ENCODE data around the gene ZNF215.
"Not testable (repeated sequence)": the region's sequence is repeated elsewhere in the genome, so short reads cannot be mapped to it uniquely, and the experiment has no call there.

ZNF215 gene

DNA sequence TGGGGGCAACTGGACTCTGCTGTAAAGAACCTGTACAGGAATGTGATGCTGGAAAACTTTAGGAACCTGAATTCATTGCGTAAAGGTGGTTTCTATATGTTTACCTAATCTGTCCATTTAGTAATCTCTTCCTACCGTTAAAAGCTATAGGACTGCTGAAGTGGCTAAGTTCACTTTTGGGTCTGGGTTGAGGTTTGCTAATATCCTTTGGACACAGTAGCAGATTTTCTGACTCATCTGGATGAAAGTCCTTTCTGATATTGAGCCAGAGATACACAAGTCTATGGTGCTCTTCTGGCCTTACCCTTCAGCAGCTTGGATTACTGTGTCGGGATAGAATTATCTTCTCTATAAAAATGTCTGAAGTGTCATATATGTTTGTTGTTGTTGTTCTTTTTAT lies 16.9 kb downstream of the ZNF215 start:
- no peak for DNase-seq

DNA sequence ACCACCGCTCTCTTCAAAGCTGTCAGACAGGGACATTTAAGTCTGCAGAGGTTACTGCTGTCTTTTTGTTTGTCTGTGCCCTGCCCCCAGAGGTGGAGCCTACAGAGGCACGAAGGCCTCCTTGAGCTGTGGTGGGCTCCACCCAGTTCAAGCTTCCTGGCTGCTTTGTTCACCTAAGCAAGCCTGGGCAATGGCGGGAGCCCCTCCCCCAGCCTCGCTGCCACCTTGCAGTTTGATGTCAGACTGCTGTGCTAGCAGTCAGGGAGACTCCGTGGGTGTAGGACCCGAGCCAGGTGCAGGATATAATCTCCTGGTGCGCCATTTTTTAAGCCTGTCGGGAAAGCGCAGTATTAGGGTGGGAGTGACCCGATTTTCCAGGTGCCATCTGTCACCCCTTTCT lies 28.0 kb downstream of the ZNF215 start:
- not testable (repeated sequence) for DNase-seq

DNA sequence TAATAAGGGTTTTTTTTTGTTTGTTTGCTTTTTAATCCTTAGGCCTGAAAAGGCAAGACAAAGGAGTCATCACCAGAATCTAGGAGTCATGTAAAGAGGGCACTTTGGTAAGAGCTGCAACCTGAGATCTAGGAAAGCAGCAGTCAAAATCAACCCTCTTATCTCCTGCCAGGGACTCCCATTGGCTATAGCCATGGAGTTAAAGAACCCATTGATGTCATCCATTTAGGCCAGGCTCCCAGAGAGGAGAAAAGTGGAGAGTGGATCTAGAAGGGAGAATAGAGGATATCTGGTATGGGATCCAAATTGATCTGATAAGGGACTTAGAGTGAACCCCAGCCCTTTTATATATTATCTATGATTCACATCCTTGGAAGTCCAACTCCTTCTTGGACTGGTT lies 35.9 kb downstream of the ZNF215 start:
- no peak for DNase-seq

DNA sequence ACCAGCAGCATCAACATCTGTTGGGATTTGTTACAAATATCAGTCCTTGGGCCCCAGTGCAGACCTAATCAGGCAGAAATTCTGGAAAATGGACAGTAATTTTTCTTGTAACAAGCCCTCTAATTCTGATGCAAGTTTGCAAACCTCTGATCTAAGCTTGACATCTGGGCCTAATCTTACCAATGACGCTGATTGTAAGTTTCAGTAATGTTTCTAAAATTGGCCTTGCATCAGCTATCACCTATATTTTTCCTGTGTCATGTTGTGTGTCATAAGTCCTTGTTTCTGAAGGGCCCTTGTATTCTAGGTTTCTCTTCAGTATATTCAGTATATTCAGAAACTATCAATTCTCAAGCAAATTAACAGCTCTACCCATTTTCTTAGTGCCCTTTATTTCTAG lies 36.4 kb downstream of the ZNF215 start:
- no peak for DNase-seq

- no peak for DNase-seq
Observed at GRCh38 chr11:6968816-6969215, 42.6 kb downstream of the ZNF215 start.

- DNase-seq = not testable (repeated sequence)
Observed at GRCh38 chr11:6969854-6970253, 43.6 kb downstream of the ZNF215 start.

- DNase-seq = no peak
Observed at GRCh38 chr11:6979365-6979764, 53.1 kb downstream of the ZNF215 start.

GRCh38 chr11:6986487-6986886 lies 60.3 kb downstream of the ZNF215 start:
- DNase-seq = no peak

DNA sequence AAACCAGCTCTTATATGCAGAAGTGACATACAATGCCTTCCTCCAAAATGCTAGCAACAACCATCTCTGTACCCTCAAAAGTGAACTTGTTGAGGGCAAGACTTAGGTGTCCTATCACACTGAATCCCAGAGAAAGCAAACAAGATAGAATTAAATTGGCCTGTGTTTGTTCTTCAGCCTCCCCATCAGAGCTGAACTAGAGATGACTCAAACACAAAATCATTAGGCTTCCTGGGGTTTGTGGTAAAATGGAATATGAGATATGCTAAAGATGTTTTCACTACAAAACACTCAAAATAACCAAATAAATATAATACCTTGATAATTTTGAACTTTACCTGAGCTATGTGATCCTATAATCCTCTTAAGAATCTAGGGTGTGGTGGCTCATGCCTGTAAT lies 62.3 kb downstream of the ZNF215 start:
- DNase-seq = no peak

GRCh38 chr11:6991227-6991626 lies 65.0 kb downstream of the ZNF215 start:
- DNase-seq = no peak

- DNase-seq = no peak
Observed at GRCh38 chr11:6992026-6992425, 65.8 kb downstream of the ZNF215 start.

DNA sequence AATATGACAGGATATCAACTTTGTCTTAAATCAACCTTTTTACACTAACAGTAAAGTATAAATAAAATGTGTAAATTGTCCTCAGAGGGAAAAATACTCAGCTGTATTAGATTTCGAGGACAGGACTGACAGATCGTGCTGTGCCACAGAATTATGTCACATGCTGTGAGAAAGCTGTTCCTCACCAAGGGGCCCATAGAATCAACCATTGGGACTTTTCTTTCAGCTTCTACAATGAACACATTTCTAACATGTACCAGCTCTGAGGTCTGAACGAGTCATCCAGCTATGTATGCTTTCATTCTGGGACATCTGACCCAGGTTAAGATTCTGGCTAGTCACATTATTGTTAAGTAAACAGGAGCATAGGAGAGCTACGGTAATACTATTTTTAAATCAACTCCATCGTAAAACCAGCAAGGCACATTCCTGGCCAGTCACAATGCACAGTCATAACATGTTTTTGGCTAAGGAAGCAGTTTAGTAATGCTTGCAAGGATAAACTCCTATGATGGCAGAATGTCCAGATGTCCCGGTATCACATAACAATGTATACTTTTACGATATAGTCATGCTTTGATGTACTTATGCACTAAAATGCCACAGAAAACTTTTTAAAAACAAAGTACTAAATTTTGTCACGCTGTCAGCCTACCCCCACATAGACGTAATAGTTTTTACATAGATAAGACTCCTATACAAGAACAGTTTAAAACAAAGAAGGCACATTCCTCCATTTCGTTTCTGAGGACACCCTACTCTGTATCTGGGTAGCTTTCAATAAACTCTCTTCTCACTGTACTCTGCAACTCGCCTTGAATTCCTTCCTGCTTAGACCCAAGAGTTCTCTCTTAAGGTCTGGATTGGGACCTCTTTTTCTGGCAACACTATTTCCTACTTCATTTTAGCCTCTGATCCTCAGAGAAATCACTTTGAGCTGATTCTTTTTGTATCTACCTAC lies 66.5 kb downstream of the ZNF215 start:
- DNase-seq = no peak

DNA sequence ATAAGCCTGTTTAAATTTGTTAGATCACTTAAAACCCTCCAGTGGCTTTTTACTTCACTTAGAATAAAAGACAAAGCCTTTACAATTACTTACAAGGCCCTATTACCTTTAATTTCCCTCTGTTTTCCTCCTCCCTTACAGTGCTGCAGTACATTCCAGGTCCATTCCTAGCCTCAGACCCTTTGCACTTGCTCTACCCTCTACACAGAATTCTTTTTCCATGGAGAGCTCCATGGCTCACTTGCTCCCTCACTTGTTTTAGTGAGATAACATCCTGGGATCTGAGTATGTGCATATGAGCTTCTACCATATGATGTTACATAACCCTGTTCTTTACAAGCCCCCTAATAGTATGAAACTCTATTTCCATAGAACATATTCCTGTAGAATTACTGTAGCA lies 69.5 kb downstream of the ZNF215 start:
- DNase-seq = no peak

- DNase-seq = no peak
Observed at GRCh38 chr11:7004482-7004881, 78.3 kb downstream of the ZNF215 start.

Measured in activated CD4-positive, alpha-beta T cell treated with anti-CD3 and anti-CD28 coated beads, Interleukin-2, Interleukin-6, amounts not matched to agents 100 ng/mL and 50 ng/mL, durations not matched to agents 16 hours and 8 hours (primary cell).